Activated gamma-delta T cell treated with Interleukin-2 at 50 U/mL for 16 hours (primary cell): ENCODE measurements around the gene STX2.
"Not testable (repeated sequence)": the region's sequence is repeated elsewhere in the genome, so short reads cannot be mapped to it uniquely, and the experiment has no call there.

ENCODE experiments used
- DNase-seq: peaks from one replicate; pipeline ENCODE4 v3.0.0-alpha.2; 2020

Gene STX2

DNA sequence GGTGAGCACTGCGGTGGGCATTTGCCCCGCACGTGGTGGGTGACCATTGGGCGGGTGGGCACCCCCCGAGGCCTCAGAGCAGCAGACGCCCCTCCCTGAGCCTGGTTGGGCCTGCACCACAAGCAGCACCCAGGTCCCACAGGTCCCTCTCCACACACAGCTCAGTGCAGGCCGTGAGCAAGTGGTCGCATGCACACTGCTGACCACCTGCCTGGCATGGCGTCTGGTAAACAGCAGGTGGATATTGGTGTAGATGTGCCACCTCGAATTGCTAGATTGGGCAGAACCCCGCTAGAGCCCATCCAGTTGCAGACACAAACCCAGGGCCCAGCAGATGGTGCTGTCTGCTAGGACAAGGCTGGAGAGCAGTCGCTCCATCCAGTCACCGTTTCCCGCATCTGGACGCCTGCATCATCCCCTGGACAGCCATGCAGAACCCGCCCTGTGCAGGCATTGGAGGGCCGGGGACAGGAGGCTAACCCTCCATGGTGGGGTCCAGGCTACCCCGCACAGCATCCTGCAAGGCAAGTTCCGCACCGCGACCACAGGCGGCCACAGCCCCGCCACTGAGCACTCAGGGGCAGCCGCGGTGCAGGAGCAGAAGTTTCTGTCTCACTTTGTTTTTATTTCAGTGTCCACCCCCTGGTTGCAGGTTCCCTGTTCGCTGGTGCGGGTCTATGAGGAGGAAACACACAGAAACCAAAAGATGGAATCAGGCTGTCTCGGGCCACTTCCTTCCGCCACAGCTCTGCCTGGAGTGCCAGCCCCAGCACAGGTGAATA, 77.3 kb downstream of the STX2 start:
- peak; percentile 36 for DNase-seq

- no peak for DNase-seq
Observed at GRCh38 chr12:130754234-130754901, 84.7 kb downstream of the STX2 start.

DNA sequence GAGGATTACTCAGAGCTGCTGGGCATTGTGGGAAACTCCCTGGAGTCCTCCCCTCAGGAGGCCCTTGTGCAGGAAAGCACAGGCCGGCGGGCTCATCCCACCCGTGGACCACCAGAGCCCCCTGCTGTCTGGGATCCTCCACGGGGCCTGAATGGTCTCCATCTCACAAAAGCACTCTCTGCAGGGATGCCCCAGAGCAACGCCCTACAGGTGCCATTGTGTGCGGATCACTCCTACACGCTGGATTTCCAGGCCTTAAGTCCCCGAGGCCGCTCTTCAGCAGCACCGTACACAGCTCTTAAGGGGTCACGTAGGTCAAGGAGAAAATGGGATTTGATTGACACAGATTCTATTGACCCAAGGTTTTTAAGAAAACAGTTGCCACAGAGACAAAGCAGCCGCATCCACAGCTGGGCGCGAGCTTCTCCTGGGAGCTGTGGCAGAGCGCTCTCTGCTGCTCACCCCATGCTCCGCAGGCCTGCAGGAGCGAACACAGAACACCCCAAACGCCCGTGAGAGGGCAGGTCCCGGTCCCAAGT, 86.3 kb downstream of the STX2 start:
- no peak for DNase-seq

DNA sequence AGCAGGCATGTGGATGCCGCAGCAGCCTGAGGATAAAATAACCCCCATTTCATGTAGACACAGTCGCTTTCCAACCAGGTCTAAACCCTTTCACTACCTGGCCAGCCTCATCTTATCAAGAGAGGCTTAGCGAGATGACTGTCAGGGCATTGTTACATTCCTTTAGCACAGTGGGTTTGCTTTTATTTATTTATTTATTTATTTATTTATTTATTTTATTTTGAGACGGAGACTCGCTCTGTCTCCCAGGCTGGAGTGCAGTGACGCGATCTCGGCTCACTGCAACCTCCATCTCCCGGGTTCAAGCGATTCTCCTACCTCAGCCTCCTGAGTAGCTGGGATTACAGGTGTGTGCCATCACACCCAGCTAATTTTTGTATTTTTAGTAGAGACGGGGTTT, 87.0 kb downstream of the STX2 start:
- not testable (repeated sequence) for DNase-seq

DNA sequence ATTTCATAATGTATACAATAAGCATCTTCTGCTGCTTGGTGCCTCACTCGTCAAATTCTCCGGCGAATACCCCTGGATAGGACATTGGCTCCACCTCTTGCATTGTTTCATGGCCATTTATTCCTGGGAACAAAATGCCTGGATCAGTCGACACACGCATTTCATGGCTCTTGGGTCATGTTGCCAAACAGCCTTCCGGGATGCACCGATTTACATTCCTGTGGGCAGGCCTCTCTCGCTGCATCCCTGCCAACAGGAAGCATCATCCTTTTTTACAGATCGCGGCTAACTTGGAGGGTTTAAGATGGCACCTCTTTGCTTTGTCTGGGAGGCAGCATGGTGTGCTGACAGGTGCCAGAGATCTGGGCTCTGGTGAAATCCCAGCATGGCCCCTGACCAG, 90.3 kb downstream of the STX2 start:
- DNase-seq = no peak

DNA sequence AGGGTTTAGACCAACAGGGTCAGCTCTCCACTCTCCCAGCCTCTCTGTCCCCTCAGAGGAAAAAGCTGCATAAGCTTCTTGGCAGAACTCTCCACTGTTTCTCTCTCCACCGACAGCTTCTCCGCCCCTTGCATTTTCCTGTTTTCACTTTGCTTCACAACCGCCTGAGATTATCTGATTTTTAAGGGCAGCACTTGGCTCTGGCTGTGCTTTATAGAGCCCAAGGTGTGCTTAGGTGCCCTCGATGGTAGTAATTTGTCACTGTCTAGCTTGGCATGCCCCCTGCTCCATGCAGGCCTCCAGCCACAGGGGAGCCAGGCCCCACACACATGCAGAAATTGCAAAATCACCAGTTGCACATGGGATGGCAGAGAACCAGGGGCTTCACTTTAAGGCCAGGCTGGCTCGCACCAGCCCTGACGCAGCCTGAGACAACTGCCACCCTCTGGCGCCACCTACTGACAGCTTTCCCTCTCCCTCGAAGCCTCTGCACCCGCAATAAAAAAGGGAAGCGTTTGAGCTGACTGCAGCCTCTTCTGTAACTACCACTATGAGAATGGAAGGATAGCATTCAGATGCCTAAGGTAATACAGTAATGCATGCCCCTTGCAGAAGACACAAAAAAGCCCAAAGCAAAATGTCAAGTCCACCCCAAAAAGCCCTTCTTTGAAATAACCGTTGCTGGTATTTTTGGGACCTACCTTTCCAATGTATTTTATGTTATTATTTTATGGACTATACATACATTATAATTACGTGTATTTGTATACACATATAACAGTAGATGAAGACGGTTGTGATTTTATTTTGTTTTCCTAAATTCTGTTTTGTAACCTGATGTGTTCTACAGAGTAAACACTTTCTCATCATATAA, 90.9 kb downstream of the STX2 start:
- DNase-seq = peak; percentile 58

DNA sequence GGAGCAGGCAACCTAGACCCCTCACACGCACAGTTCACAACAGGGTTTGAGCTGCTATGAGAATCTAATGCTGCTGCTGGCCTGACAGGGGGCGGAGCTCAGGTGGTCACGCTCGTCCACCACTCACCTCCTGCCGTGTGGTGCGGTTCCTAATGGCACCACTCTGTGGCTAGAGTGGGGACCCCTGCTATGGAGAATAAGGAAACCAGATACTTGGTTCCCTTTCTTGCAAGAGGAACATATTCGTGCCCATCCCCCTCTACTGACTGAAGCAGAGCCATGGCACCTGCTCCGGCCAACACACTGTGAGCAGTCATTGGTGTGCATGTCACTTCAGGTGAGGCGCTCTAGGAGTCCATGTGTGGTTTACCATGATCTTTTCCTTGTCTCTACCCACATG, 92.5 kb downstream of the STX2 start:
- no peak for DNase-seq

DNA sequence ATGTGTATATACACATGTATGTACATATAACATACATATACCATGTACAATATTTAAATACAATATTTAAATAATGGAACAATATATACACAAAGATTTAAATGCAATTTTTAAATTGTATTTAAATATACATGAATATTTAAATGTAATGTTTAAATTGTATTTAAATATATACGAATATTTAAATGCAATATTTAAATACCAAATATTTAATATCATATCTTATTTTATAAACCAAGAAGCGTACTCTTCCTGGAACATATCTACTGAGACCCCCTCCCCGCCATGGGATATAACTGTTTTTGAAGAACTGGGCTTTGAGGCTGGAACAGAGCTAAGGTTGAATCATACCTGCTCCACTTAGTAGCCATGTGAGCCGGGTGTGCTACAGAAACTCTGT, 93.1 kb downstream of the STX2 start:
- no peak for DNase-seq

- DNase-seq = no peak
Observed at GRCh38 chr12:130744274-130744673, 94.8 kb downstream of the STX2 start.

GRCh38 chr12:130743606-130744005, 95.4 kb downstream of the STX2 start:
- no peak for DNase-seq

- no peak for DNase-seq
Observed at GRCh38 chr12:130743176-130743575, 95.9 kb downstream of the STX2 start.

GRCh38 chr12:130742716-130743115, 96.3 kb downstream of the STX2 start:
- no peak for DNase-seq

- no peak for DNase-seq
Observed at GRCh38 chr12:130742112-130742511, 96.9 kb downstream of the STX2 start.
